Cardiac septum (tissue), 1 donor: ENCODE results near the gene ACTN3. TPM values are rescaled to one million over a fixed set of nuclear protein-coding genes. Genes with fewer than 3 reads are reported as not detected.
A peak's percentile ranks its signal among the peaks of the same experiment; 100 is the strongest.
"Not testable (repeated sequence)": the region's sequence is repeated elsewhere in the genome, so short reads cannot be mapped to it uniquely, and the experiment has no call there.

Source experiments
- DNase-seq: peaks from one replicate; pipeline ENCODE4 v3.0.0-alpha.2; 2020; ENCODE audit warnings: low spot score
- intact Hi-C: fragments of 100-400 bp; cut with DNase I; formaldehyde crosslinking; loops from one replicate; pipeline ENCODE4 v1.14.0; 2022
- total RNA-seq: library from RNA; stranded (reverse); fragmentation: NEBNext Ultra II Directional; extraction: Animal tissue kit (Norgen Biotek cat#: 25700); gene quantifications from one replicate; pipeline ENCODE4 v1.2.1, GENCODE V29; 2021
- donor health status: DM: no; HTN: no; CAD: no.

Gene ACTN3
- total RNA-seq, 1 donor from 2014 or later: 0.11 TPM

DNA sequence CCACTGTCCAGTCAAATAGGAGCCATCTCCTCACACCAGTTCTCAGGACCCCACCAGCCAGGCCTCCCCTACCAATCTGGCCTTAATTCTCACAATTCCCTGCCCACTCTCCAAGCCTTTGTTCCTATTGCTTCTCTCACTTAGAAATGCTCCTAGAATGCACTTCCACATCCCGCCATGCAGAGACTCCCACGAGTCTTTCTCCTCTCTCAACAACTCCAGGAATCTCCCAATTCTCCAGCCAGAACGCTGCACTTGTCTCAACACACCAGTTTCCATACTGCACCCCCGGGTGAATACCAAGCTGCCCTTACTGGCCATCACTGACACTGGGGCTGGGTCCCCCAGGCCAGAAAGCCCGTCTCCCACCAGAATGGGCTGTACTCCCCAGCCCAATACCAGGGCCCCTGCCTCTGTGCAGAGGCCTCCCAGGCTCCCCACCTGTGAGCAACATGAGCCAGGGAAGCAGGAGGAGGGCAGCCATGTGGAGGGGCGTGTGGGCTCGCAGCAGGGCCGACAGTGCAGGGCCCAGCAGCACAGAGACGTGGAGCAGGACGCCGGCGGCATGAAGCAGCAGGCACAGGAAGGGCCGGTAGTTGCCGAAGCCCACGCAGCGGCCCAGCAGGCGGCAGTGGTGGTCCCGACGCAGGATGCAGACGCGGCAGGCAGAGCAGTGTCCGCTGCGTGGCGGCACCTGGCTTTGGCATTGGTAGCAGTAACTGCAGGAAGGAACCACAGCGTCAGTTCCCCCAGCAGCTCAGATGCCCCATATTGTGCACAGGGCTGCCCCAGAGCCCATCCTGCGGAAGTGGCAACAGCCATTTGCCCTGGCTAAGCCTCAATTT, 3.2 kb upstream of the ACTN3 start:
- DNase-seq: no peak
- intact Hi-C loops: no loop called here

GRCh38 chr11:66544952-66545351, 1.8 kb upstream of the ACTN3 start:
- intact Hi-C loops, DNase-seq: not testable (repeated sequence)

GRCh38 chr11:66545701-66546367, 869 bp upstream of the ACTN3 start, which contains the start of gene ZDHHC24:
ZDHHC24 (minus strand) TSS chr11:66546048; CDS start chr11:66546003, 45 bp downstream.
- DNase-seq: peak; percentile 99
- intact Hi-C loops: no loop called here

GRCh38 chr11:66546966-66547661, 411 bp downstream of the ACTN3 start:
- intact Hi-C loops: no loop called here
- DNase-seq: no peak

DNA sequence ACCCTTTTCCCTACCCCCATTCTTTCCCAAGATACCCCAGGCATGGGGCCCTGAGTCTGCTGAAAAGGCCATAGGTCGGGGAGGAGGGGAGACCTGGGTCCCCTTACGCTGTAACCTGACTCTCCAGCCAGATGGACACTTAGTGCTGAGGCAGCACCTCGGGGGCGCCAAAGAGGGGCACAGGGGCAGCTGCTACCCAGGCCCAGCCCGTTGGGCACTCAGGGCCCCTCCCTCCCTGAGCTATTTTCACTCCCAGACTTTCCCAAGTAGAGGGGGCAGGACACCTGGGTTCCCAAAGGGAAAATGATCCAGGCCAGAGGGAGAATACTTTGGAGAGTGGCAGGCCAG, 933 bp downstream of the ACTN3 start:
- intact Hi-C loops: no loop called here
- DNase-seq: no peak

DNA sequence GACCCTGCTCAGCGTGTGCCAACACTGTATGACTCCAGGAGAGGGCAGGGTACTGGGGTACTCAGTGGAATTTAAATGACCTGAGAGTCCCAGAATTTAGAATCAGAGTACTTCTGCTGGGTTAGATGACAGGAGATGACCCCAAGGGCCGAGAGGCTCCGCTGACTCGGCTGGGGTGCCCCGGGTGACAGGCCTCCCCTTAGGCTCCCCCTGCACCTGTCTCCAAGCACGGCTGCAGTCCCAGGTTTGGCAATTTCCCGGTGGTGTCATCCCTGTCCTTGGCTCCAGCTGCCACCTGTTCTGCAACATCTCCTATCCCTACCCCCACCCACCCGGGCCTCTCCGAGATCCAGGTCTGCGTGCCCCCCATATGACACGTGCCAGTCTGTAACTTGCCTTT, 1.3 kb downstream of the ACTN3 start:
- no peak for DNase-seq
- intact Hi-C loops: no loop called here

GRCh38 chr11:66548774-66549630, 2.3 kb downstream of the ACTN3 start:
- no peak for DNase-seq
- intact Hi-C loops: no loop called here

- intact Hi-C loops: no loop called here
- DNase-seq: no peak
Observed at GRCh38 chr11:66549696-66550095, 3.0 kb downstream of the ACTN3 start.

DNA sequence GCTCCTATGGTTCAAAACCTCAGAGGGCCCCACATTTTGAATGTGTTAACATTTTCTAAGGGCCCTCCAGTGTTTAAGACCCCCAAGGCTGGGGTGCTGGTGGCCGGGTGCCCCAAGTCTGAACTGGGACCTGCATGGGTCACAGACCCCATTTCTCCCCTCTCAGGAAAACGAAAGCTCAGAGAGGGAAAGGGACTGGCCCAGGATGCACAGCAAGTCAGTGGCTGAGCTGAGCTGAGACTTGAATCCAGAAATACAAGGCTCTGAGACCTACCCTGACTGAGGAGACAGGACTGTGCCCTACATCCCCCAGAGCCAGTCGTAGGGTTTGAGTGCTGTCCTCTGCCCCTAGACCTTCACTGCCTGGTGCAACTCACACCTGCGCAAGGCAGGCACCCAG, 4.2 kb downstream of the ACTN3 start:
- intact Hi-C loops: no loop called here

GRCh38 chr11:66554602-66555001, 7.9 kb downstream of the ACTN3 start:
- intact Hi-C loops: no loop called here
- no peak for DNase-seq

More for the DNA sequence above, 4.2 kb downstream of the ACTN3 start:
- no peak for DNase-seq

DNA sequence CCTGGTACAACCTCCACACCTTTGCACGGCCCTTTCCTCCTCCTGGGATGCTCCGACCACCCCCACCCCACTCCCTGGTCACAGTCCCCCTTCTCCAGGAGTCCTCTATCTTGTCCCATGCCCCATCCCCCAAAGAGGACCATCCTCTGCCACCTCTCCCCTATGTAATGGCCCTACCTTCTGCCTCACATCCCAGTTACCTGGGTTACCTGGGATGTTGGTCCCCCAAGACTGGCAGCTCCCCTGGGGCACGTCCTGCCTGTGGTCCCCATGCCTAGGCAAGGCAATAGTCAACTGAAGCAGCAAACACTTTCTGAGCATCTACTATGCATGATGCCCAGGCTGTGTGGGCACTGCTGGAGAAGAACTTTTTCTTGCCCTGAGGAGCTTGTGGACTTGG, 8.7 kb downstream of the ACTN3 start:
- intact Hi-C loops: no loop called here
- no peak for DNase-seq

DNA sequence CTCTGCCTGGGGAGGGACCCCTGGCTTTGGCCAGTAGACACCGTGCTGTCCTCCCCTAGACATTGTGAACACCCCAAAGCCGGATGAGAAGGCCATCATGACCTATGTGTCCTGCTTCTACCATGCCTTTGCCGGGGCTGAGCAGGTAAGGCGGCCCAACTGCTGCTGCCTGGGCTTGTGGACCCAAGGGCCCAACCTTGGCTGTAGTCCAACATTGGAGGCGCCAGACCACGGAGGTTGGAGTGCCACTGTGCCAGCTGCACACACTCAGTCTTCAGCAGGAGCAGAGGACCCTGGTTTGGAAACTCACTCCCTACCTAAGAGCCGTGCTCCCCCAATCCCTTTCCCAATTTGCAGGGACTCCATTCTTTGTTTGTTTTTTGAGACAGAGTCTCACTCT, 9.4 kb downstream of the ACTN3 start:
- intact Hi-C loops: no loop called here

DNA sequence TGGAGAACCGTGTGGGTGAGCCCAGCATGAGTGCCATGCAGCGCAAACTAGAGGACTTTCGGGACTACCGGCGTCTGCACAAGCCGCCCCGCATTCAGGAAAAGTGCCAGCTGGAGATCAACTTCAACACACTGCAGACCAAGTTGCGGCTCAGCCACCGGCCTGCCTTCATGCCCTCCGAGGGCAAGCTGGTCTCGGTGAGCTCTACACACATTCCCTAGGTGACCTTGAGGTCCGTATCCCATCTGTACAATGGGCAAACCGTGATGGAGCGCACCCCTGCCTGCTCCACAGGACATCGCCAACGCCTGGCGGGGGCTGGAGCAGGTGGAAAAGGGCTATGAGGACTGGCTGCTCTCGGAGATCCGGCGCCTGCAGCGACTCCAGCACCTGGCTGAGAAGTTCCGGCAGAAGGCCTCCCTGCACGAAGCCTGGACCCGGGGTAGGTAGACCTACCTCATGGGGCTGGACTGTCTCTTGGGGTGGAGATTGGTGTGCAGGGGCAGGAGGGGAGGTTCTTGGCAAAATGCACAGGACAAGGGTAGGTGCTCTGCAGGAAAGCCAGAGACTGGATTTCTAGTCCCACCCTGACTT, 11.1 kb downstream of the ACTN3 start:
- intact Hi-C loops: no loop called here
- DNase-seq: no peak

More for the DNA sequence above, 9.4 kb downstream of the ACTN3 start:
- no peak for DNase-seq

DNA sequence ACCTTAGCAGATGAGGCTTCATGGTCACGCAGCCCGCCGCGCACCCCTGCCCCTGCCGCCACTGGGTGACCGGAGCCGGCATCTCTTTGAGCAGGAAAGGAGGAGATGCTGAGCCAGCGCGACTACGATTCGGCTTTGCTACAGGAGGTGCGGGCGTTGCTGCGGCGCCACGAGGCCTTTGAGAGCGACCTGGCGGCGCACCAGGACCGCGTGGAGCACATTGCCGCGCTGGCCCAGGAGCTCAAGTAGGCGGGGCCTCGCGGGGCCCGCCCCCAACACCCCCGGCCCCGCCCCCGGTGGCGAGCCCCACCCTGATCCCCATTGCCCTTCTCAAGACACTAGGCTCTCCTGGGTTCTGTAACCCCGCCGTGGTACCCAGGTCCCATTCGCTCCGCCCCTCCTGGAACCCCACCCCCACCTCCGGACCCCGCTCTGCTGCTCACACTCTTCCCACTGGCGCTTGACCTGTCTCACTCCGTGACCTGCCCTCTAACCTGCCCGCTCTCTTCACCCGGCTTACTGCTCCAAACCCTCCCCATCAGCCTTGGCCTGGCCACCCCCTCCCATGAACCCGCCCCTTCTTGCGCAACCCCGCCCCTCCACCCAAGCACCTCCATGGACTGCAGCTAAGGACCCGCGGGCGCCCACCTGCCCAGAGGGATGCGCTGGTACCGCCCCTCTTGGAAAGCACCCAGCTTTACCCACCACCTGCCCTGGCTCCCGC, 12.6 kb downstream of the ACTN3 start:
- intact Hi-C loops: no loop called here
- DNase-seq: no peak

DNA sequence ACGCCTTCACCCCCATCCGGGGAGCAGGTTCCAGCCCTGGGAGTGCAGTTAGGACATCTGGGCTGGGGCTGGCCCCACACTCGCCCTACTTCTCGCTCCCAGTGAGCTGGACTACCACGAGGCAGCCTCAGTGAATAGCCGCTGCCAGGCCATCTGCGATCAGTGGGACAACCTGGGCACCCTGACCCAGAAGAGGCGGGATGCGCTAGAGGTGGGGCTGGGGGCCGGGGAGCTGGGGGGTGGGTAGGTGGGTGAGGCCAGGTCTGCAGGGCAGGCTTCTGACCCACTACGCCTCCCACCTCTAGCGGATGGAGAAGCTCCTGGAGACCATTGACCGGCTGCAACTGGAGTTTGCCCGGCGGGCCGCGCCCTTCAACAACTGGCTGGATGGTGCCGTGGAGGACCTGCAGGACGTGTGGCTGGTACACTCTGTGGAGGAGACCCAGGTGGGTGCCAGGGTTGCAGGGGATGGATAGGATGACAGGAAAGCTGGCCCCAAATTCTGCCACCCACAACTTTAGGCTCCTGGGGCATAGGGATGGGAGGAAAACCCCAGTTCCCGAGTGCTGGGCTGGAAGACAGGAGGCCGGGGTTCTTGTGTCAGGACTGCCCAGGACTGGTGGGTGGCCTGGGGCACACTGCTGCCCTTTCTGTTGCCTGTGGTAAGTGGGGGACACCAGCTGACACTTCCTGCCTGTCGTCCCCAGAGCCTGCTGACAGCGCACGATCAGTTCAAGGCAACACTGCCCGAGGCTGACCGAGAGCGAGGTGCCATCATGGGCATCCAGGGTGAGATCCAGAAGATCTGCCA, 13.4 kb downstream of the ACTN3 start:
- intact Hi-C loops: no loop called here
- no peak for DNase-seq

DNA sequence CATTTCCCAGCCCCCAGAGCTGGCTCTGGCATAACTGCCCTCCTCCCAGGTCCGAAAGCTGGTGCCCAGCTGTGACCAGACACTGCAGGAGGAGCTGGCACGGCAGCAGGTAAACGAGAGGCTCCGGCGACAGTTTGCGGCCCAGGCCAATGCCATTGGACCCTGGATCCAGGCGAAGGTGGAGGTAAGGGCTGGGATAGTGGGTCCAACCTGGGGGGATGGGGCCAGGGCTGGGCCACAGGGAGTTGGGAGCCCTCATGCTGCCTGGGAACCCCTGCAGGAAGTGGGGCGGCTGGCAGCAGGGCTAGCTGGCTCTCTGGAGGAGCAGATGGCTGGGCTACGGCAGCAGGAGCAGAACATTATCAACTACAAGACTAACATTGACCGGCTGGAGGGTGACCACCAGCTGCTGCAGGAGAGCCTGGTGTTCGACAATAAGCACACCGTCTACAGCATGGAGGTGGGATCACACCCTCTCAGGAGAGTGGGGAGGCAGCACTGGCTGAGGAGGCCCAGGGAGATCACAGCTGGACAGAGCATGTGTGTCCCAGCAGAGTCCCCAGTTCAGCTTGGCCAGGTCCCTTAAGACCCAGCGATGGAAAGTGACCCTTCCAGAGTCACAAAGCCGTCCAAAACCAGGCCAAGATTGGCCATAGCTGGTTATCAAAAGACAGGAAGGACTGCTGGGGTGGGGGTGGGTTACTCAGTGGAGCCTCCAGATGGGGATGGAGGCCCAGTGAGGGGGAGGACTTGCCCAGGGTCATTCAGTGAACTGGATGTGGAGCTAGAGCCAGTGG, 14.7 kb downstream of the ACTN3 start:
- intact Hi-C loops: no loop called here
- DNase-seq: no peak

DNA sequence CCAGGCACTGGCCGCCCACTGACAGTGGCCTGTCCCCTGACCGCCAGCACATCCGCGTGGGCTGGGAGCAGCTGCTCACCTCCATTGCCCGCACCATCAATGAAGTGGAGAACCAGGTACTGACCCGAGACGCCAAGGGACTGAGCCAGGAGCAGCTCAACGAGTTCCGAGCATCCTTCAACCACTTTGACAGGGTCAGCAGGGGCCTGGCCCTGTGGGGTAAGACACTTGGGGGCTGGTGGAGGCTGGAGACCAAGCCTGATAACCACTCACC, 15.2 kb downstream of the ACTN3 start:
- no peak for DNase-seq
- intact Hi-C loops: no loop called here
